MG63 (cell line): ENCODE data around the gene CELF4. TPM values are rescaled to one million over a fixed set of nuclear protein-coding genes. Genes with fewer than 3 reads are reported as not detected.

Source experiments
- DNase-seq: peaks from one replicate; pipeline ENCODE4 v3.0.0-alpha.2; 2020
- H3K27me3 ChIP-seq: fragments of 250-450 bp; sonication (Bioruptor Pico); 2 replicates; pipeline ENCODE4 v1.5.1; 2020; ENCODE audit warnings: mild to moderate bottlenecking, moderate library complexity
- H3K36me3 ChIP-seq: fragments of 250-450 bp; sonication (Bioruptor Pico); 2 replicates; pipeline ENCODE4 v1.5.1; 2020; ENCODE audit warnings: mild to moderate bottlenecking, moderate library complexity
- H3K4me3 ChIP-seq: fragments of 250-450 bp; sonication (Bioruptor Pico); 2 replicates; pipeline ENCODE4 v1.5.1; 2020; ENCODE audit warnings: mild to moderate bottlenecking, moderate library complexity
- H3K9me3 ChIP-seq: fragments of 250-450 bp; sonication (Bioruptor Pico); 2 replicates; pipeline ENCODE4 v1.5.1; 2020; ENCODE audit warnings: mild to moderate bottlenecking, moderate library complexity
- total RNA-seq: library from RNA; depleted of rRNA; stranded (reverse); fragments of >200 nt; shearing (Covaris generic); gene quantifications from 2 replicates; pipeline ENCODE4 v1.2.3, GENCODE V29; 2014; ENCODE audit warnings: low replicate concordance

The CELF4 gene
- total RNA-seq, 1 experiment from 2014 or later = not detected

DNA sequence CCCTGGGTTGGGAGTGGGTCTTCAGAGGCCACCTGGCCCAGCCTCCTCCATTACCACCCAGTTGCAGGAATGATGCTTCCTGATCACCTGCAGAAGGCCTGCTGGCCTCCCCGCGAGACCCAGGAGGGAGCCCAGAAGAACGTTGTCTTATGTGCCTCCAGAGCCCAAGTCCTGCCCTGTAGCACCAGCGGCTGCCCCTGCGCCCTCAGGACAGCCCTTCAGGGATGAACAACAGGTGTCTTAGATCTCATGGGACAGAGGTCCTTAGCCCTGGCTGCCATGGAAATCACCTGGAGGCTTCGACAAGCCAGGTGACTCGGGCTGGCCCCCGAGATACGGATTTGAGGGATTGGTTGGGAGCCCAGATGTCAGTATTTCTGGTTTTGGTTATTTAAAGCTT is 278.8 kb downstream of the CELF4 start:
- no peaks in the 10 kb centered on the region for H3K9me3 ChIP-seq
- no peaks in the 10 kb centered on the region for H3K36me3 ChIP-seq
- no peaks in the 10 kb centered on the region for H3K27me3 ChIP-seq
- H3K4me3 ChIP-seq = no peak overlapping the region
- no peak for DNase-seq

DNA sequence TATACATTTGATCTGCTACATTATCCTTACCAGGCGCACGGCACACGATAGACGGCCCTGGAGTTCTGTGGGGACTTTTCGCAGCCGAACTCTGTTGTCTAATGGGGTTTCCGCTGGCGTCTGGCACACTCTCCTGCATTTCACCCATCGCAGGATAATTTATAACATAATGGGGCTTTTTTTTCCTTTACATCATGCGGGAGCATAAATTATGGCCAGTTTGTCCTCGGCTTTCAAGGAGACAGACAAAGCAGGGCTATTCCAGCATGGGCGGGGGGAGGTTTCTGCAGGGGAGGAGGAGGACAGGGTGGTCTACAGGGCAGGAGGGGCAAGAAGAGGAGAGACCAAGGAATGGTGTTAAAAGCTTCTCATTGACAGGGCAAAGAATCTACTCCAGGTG is 279.8 kb downstream of the CELF4 start:
- H3K27me3 ChIP-seq = no peaks in the 10 kb centered on the region
- H3K36me3 ChIP-seq = no peaks in the 10 kb centered on the region
- H3K4me3 ChIP-seq = no peak overlapping the region
- H3K9me3 ChIP-seq = no peaks in the 10 kb centered on the region
- no peak for DNase-seq

DNA sequence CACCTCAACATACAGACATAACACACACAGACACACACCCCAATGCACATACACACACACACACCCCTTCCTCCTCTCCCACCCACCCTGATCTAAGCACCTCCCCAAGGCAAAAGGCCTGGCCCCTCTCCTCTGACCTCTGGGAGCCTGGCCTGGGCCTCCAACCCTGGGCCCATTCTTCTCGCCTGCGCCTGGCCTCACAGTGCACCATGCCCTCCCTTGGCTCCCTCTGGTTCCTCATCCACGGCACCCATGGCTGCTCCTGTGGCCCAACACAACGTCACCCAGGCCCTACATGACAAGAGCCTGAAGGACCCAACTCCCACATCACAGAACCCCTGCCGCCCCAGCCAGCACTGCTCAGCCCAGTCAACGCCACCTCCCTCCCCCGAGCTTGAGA is 281.3 kb downstream of the CELF4 start:
- H3K4me3 ChIP-seq = no peak overlapping the region
- H3K27me3 ChIP-seq = no peaks in the 10 kb centered on the region
- DNase-seq = no peak
- H3K36me3 ChIP-seq = no peaks in the 10 kb centered on the region
- H3K9me3 ChIP-seq = no peaks in the 10 kb centered on the region

DNA sequence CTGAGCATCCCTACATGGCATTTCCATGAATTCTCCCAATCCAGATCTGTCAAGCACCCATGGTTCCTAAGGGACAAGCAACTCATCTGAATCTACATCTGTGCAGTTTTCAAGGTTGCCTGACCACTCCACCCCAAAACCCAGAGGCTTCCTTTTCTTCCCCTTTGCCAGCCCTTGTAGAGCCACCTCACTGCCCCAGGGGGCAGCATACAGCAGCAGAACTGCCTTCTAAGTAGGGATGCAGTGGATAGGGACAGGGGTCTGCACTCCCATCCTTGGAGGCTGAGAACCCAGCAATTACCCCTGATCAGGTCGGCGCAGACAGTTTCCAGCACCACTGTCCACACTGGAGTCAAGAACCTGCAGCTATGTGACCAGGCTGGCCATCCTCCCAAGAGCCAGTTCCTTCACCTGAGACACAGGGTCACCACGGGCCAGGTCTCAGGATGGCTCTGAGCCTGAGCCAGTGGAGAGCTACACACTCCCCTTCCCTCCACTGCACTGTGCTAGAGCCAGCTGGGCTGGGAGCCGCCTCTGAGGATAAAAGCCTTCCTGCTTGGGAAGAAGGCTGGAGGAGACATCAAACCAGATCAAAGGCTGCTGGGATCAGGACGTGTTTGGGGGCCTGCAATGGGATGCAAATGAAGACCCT is 283.1 kb downstream of the CELF4 start:
- Histone ChIP-seq H3K27me3 (no peaks in the 10 kb centered on the region), H3K36me3 (no peaks in the 10 kb centered on the region), H3K4me3 (no peak overlapping the region), H3K9me3 (no peaks in the 10 kb centered on the region)
- DNase-seq = no peak

DNA sequence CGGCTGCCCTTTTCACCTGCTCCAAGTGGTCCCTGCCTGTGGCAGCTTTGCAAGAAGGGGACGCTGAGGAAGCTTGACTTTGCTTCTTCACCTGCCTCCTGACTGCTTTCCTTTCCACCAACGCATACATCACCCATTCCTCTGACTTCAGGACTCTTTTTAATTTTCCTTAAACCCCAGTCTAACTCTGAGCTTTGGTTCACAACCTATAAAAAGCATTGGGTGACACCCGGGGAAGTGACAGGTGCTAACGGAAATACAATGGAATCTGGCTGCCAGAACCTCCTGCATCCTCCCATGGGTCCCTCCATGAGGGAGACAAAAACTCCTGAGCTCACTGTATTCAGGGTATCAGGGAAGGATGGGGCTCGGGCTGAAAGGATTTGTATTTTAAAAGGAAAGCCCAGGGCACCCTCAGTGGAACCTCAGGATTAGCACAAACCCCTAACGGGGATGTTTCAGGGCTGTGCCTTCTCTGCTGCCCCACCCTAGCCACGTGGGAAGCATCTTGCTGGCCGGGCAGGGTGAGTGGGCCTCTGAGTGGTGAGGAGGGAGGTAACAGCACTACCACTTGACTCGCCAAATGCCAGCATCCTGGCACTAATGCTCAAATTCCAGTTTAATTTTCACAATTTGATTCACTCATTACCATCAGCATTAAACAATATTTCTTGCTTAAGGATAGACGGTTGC is 284.8 kb downstream of the CELF4 start:
- H3K27me3 ChIP-seq = no peaks in the 10 kb centered on the region
- H3K9me3 ChIP-seq = no peaks in the 10 kb centered on the region
- no peaks in the 10 kb centered on the region for H3K36me3 ChIP-seq
- H3K4me3 ChIP-seq = no peak overlapping the region
- DNase-seq = no peak

DNA sequence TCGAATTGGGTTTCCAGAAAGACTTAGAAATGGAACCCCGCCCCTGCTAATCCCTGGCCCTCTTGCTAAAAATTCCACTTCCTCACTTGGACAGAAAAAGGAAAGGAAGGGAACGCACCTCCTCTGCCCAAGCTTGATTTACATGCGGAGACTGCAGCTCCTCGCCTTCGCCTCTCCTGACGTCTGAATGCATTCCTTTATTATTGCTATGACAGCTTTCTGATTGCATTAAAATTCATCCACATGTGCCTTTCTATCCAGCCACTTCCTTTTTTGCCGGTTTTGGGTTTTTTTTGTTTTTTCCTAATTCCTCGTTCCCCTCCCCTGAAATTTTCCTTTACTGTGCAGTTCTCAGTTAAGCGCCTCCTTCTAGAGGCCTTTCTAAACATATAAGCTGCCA is 287.8 kb downstream of the CELF4 start:
- Histone ChIP-seq H3K9me3 (no peaks in the 10 kb centered on the region), H3K36me3 (no peaks in the 10 kb centered on the region), H3K4me3 (no peak overlapping the region), H3K27me3 (no peaks in the 10 kb centered on the region)
- no peak for DNase-seq

DNA sequence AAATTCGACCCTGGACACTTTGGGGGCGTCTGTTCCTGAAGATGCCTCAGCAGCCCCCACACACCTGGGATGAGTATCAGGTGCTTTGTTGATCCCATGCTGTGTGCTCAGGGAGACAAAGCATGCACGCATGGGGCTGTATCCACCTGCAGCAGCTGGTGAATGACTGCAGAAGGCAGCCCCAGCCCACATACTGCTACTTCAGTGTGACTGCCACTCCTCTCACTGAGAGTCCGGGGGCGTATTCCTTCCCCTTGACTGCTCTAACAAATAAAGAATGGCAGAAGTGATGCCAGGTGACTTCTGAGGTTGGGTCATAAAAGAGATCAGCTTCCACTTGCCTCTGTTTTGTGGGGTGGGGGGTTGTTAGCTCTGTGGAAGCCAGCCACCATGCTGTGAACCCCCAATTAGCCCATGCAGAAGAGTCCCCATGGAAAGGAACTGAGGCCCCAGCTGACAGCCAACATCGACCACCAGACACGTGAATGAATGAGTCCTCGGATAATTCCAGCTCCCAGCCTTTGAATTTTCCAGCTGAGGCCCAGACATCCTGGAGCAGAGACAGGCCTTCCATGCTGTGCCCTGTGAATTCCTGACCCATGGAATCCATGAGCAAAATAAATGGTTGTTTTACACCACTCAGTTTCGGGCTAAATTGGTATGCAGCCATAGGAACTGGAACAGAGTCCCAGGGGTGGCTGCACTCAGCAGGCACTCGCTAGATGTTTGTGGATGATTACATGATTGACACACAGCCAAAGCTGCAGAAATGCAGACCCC is 289.3 kb downstream of the CELF4 start:
- H3K36me3 ChIP-seq = no peaks in the 10 kb centered on the region
- no peak overlapping the region for H3K4me3 ChIP-seq
- DNase-seq = no peak
- no peaks in the 10 kb centered on the region for H3K9me3 ChIP-seq
- H3K27me3 ChIP-seq = no peaks in the 10 kb centered on the region

DNA sequence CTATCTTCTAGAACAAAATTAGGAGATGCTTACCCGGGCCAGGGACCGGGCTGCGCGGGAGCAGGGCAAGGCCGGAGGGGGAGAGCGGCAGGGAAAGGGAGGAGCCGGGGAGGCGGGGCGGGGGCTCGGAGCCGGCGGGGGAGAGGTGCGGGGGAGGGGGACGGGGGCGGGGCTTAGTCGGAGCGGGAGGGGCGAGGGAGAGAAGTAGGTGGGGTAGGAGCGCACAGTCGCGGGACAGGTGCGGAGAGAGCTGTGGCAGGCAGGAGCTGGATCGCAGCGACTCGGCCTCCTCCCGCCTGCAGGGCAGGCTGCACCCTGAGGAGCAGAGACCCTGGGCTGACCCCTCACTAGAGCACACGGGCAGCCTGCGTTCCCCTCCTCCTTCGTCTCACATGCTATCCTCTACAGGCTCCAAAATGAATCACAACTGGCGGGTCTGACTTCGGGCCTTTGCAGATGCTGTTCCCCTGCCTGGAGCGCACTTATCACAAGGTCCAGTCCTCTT is 290.3 kb downstream of the CELF4 start:
- no peaks in the 10 kb centered on the region for H3K27me3 ChIP-seq
- H3K9me3 ChIP-seq = no peaks in the 10 kb centered on the region
- no peak for DNase-seq
- H3K4me3 ChIP-seq = no peak overlapping the region
- no peaks in the 10 kb centered on the region for H3K36me3 ChIP-seq

DNA sequence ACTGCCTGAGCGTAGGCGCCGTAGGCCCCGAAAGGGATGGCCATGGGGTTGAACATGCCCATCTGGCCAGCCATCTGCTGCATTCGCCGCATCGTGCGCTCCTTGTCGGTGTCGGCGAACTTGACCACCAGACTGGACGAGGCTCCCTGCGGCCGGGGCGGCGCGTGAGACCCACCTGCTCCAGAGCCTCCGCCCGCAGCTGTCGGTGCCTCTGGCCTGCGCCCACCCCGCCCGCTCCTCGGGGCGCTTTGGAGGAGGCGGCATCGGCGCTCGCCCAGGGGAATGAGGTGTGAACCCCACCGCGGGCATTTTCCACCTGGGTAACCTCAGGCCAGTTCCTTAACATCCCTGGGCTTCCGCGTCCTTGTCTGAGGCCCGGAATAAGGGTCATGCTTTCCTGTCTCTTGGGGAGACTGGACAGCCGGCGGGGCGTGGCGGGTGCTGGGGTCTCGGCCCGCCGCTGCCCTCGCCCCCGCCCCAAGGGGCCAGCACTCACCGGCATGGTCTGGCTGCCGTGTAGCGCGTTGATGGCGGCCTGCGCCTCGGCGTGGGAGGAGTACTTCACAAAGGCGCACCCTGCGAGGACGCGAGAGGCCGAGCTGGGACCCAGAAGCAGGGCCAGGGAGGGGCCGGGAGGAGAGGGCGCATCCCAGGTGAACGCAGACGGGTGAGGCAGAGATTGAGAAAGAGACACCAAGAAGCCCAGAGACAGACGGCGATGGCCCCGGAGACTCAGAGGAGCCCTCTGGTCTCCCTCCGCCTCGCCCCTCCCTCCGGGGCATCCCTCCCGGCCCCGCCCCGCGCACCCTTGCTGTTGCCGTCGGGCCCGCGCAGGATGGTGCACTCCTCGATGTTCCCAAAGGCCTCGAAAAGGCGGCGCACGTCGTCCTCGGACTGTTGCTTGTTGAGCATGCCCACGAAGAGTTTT is 291.0 kb downstream of the CELF4 start:
- Histone ChIP-seq H3K36me3 (no peaks in the 10 kb centered on the region), H3K9me3 (no peaks in the 10 kb centered on the region), H3K4me3 (no peak overlapping the region), H3K27me3 (no peaks in the 10 kb centered on the region)
- no peak for DNase-seq

DNA sequence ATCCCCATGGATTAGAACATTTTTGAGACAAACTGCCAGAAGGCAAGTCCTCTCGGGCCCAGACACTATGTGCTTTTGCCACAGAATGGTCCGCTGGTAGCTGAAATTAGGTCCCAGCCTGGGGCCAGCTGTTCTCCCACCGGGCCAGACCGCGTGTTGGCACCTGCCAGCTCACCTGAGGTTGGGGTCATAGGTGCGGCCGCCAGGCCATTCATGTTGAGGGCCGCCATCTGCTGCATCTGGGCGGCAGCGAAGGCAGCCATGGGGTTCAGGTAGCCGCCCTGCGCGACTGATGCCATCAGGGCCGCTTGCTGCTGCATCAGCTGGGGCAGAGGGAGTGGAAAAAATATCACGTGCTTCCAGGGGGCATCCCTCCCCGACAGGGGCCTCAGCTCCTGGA is 292.8 kb downstream of the CELF4 start:
- DNase-seq = no peak
- H3K36me3 ChIP-seq = no peaks in the 10 kb centered on the region
- no peaks in the 10 kb centered on the region for H3K9me3 ChIP-seq

DNA sequence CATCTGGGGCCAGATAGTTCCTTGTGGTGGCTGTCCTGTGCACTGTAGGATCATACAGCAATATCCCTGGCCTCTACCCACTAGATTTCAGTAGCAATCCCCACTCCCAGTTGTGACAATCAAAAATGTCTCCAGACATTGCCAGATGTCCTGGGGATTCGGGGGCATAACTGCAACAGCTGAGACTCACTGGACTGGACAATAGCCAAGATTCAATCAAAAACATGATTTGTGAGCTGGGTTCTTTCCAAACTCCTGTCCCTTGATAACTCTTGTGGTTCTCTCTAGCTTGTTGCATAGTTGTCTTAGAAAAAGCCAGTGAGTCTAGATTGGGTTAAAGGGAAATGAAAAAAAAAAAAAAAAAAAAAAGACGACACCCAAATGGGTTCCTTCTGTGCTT is 293.4 kb downstream of the CELF4 start:
- Histone ChIP-seq H3K4me3 (no peak overlapping the region), H3K9me3 (no peaks in the 10 kb centered on the region), H3K36me3 (no peaks in the 10 kb centered on the region), H3K27me3 (no peaks in the 10 kb centered on the region)
- DNase-seq = no peak

More for the DNA sequence above, 292.8 kb downstream of the CELF4 start:
- no peaks in the 10 kb centered on the region for H3K27me3 ChIP-seq
- H3K4me3 ChIP-seq = no peak overlapping the region

DNA sequence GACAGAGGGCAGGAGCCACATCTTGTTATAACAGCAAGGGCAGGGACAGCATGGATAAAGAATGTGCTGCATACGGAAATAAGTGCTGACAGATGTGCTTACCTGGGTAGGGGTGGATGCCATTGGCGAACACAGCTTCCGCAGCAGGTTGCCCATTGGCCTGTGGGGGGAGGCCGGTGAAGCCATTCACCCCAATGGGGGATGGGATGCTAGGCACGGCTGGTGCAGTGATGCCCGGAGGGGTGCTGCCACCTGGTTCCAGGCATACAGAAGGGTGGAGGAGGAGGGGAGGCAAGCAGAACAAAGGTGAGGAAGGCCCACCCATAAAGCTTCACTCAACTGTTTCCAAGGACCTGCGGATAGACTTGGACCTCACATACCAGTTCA is 294.9 kb downstream of the CELF4 start:
- Histone ChIP-seq H3K27me3 (no peaks in the 10 kb centered on the region), H3K36me3 (no peaks in the 10 kb centered on the region), H3K9me3 (no peaks in the 10 kb centered on the region), H3K4me3 (no peak overlapping the region)
- DNase-seq = no peak

DNA sequence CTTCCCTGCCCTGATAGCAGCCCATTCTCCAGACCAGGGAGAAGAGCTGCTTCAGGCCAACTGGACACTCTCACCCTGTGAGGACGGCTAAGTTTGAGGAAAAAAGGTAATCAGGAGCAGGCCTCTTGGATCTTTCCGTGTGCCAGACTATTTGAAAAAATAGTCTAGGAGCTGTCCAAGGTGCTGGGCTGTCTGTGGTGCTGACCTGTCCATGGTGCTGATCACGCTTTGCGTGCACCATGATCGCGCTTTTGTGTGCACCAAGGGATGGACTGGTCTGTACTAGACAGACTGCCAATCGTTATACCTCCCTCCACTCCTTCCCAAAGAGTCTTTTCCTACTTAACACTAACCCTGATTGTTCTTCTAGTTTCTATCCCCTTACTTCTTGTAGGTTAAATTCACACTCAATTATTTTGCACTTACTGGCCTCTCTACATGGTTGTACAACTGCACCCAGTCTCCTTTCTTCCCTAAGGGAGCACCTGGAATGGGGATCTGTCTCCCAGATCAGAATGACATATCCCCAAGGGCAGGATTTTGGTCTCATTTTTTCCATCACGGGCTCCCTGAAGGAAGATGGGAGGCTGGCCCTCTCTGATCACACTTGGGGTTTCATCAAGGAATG is 295.4 kb downstream of the CELF4 start:
- Histone ChIP-seq H3K36me3 (no peaks in the 10 kb centered on the region), H3K9me3 (no peaks in the 10 kb centered on the region), H3K4me3 (no peak overlapping the region), H3K27me3 (no peaks in the 10 kb centered on the region)
- no peak for DNase-seq

DNA sequence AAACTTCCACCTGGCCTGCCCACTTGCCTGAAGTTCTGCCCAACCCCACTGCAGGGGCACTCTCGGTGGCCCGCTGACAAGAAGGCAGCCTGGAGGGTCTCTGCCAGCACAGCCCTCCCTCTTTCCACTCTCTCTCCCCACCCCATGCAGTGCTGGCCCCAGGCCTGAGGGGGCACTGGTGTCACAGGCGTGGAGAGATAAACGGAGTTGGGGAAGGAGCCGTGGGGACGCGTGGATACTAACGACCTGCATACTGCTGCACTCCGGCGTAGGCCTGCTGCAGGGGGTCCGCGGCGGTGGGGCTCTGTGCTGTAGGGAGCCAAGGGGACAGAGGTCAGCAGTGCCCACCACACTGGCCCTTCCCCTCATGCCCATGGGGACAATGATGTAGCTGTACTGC is 299.3 kb downstream of the CELF4 start:
- no peaks in the 10 kb centered on the region for H3K27me3 ChIP-seq
- no peak for DNase-seq
- H3K9me3 ChIP-seq = no peaks in the 10 kb centered on the region
- H3K36me3 ChIP-seq = no peaks in the 10 kb centered on the region
- H3K4me3 ChIP-seq = no peak overlapping the region

DNA sequence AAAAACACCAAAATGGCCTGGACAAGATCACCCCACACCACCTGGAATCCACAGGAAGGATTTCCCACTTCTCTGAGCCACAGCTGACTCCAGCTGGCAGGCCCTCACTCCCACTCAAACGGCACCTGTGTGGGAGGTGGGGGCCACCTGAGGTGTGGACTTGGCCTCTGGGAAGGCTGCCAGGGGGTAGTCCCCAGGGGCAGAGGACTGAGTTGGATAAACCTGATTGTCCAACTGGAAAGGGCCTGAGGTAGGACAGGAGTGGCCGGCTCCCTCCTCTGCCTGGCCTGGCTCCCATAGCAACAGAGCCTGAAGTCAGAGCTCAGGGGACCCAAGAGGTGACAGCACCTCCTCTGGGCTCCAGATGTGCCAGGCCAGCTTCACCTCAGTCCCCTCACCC is 300.2 kb downstream of the CELF4 start:
- no peaks in the 10 kb centered on the region for H3K36me3 ChIP-seq
- H3K4me3 ChIP-seq = no peak overlapping the region
- no peaks in the 10 kb centered on the region for H3K27me3 ChIP-seq
- DNase-seq = no peak
- no peaks in the 10 kb centered on the region for H3K9me3 ChIP-seq

DNA sequence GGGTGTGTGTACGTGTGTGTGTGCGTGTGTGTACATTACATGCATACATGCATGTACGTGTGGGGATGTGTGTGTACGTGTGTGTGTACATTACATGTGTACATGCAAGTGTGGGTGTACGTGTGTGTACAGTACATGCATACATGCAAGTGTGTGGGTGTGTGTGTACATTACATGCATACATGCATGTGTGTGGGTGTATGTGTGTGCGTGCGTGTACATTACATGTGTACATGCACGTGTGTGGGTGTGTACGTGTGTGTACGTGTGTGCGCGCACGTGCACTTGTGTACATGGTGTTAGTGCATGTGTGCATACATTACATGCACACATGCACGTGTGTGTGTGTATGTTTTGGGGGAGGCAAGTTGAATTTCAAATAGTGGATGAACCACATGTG is 300.6 kb downstream of the CELF4 start:
- DNase-seq = no peak
- H3K9me3 ChIP-seq = no peaks in the 10 kb centered on the region
- H3K36me3 ChIP-seq = no peaks in the 10 kb centered on the region
- no peak overlapping the region for H3K4me3 ChIP-seq
- no peaks in the 10 kb centered on the region for H3K27me3 ChIP-seq
